SK-N-SH (cell line): ENCODE results near the gene BABAM2. TPM values are rescaled to one million over a fixed set of nuclear protein-coding genes. Genes with fewer than 3 reads are reported as not detected.

Source experiments
- CTCF ChIA-PET: fragments of 300-600, 350-600 bp; formaldehyde crosslinking; extraction: SDS; loops from one replicate; lab custom pipeline; 2021; lab: Yijun Ruan, JAX
- POLR2A ChIA-PET: fragments of 350-600 bp; sonication (Branson Sonifier 250); formaldehyde crosslinking; extraction: SDS; loops from one replicate; lab custom pipeline; 2020; ENCODE audit warnings: antibody characterized with exemption, inconsistent platforms; lab: Yijun Ruan, JAX
- DNase-seq: peaks from one replicate; pipeline ENCODE4 v3.0.0; 2012
- H2AFZ ChIP-seq: fragments of 200-600 bp; sonication (generic); 2 replicates; pipeline ENCODE4 v1.8.1; 2016; ENCODE audit warnings: antibody characterized with exemption, mild to moderate bottlenecking, low read depth
- H3F3A ChIP-seq: fragments of 200-600 bp; sonication (generic); replicated peaks from 2 replicates; pipeline ENCODE3; 2016; ENCODE audit warnings: antibody characterized with exemption, mild to moderate bottlenecking; ENCODE audit not compliant: insufficient read depth
- H3K27ac ChIP-seq, 2 experiments: fragments of 200-500 bp in 1 of 2; fragments of 200-600 bp in 1 of 2; sonication (Bioruptor generic) in 1 of 2; sonication (generic), shearing (Covaris generic) in 1 of 2; 2 replicates each; pipeline versions ENCODE4 v1.5.1 to v1.6.1; 2014 to 2016; ENCODE audit warnings: low read depth in 2 of 2, inconsistent platforms in 1 of 2, low read length in 1 of 2, mild to moderate bottlenecking in 1 of 2, mixed read lengths in 1 of 2
- H3K27me3 ChIP-seq: fragments of 200-600 bp; sonication (generic), shearing (Covaris generic); 2 replicates; pipeline ENCODE4 v1.6.1; 2016; ENCODE audit warnings: mixed run types; ENCODE audit not compliant: insufficient read depth
- H3K36me3 ChIP-seq, 2 experiments: fragments of 200-500 bp in 1 of 2; fragments of 200-600 bp in 1 of 2; sonication (Bioruptor generic) in 1 of 2; sonication (generic) in 1 of 2; replicated peaks in 1 of 2; 2 replicates each; pipeline versions ENCODE3 to v1.5.1; 2014 to 2016; ENCODE audit warnings: low read length in 1 of 2, mild to moderate bottlenecking in 1 of 2; ENCODE audit not compliant: insufficient read depth in 2 of 2, control insufficient read depth in 1 of 2
- H3K4me1 ChIP-seq, 2 experiments: fragments of 200-500 bp in 1 of 2; fragments of 200-600 bp in 1 of 2; sonication (Bioruptor generic) in 1 of 2; sonication (generic), shearing (Covaris generic) in 1 of 2; 2 replicates each; pipeline versions ENCODE4 v1.5.1 to v1.6.1; 2014 to 2016; ENCODE audit warnings: low read depth in 1 of 2, low read length in 1 of 2, mixed run types in 1 of 2; ENCODE audit not compliant: insufficient read depth in 2 of 2, control insufficient read depth in 1 of 2
- H3K4me2 ChIP-seq: fragments of 200-600 bp; sonication (generic), shearing (Covaris generic); 2 replicates; pipeline ENCODE4 v1.6.1; 2017; ENCODE audit warnings: mixed run types
- H3K4me3 ChIP-seq, 2 experiments: fragments of 200-500 bp in 1 of 2; fragments of 200-600 bp in 1 of 2; sonication (Bioruptor generic) in 1 of 2; sonication (generic), shearing (Covaris generic) in 1 of 2; 2 replicates each; pipeline versions ENCODE4 v1.5.1 to v1.8.1; 2014 to 2016; ENCODE audit warnings: low read depth in 2 of 2, inconsistent platforms in 1 of 2, low read length in 1 of 2, mild to moderate bottlenecking in 1 of 2, mixed read lengths in 1 of 2, moderate library complexity in 1 of 2
- H3K79me2 ChIP-seq: fragments of 200-600 bp; sonication (generic); 2 replicates; pipeline ENCODE4 v1.8.1; 2017; ENCODE audit warnings: mild to moderate bottlenecking; ENCODE audit not compliant: insufficient read depth
- H3K9ac ChIP-seq: fragments of 200-600 bp; sonication (generic); 2 replicates; pipeline ENCODE4 v1.6.1; 2017; ENCODE audit warnings: mixed run types
- H3K9me2 ChIP-seq: fragments of 200-600 bp; sonication (generic); 2 replicates; pipeline ENCODE4 v1.6.1; 2017; ENCODE audit warnings: mixed run types
- H3K9me3 ChIP-seq: fragments of 200-600 bp; sonication (generic); 2 replicates; pipeline ENCODE4 v1.6.1; 2017; ENCODE audit warnings: mixed run types, mild to moderate bottlenecking, moderate library complexity
- H4K20me1 ChIP-seq: fragments of 200-600 bp; sonication (generic); 2 replicates; pipeline ENCODE4 v1.6.1; 2017; ENCODE audit warnings: mild to moderate bottlenecking, mixed run types; ENCODE audit not compliant: insufficient read depth
- EZH2phosphoT487 ChIP-seq: fragments of 200-600 bp; sonication (generic); IDR thresholded peaks from 2 replicates; pipeline ENCODE4 v1.6.1; 2017; ENCODE audit warnings: low read depth, mixed run types, mild to moderate bottlenecking, antibody characterized with exemption, moderate library complexity, borderline replicate concordance
- FOSL2 ChIP-seq: IDR thresholded peaks from 2 replicates; pipeline ENCODE4 v1.4.0; 2012; ENCODE audit warnings: low read depth, mild to moderate bottlenecking, moderate library complexity, borderline replicate concordance
- FOXJ3 ChIP-seq: sonication (generic); formaldehyde crosslinking; IDR thresholded peaks from 2 replicates; pipeline ENCODE4 v1.5.1; 2020; ENCODE audit warnings: mild to moderate bottlenecking, missing genetic modification reagents
- RAD21 ChIP-seq: IDR thresholded peaks from 2 replicates; pipeline ENCODE4 v1.6.1; 2012; ENCODE audit warnings: mild to moderate bottlenecking, low read length
- RXRA ChIP-seq: IDR thresholded peaks from 2 replicates; pipeline ENCODE4 v1.4.0; 2012; ENCODE audit warnings: low read depth, mild to moderate bottlenecking, borderline replicate concordance
- SMC3 ChIP-seq: IDR thresholded peaks from 2 replicates; pipeline ENCODE4 v1.6.1; 2012; ENCODE audit warnings: low read depth, low read length, improper control_type of control experiment
- TEAD4 ChIP-seq: IDR thresholded peaks from 2 replicates; pipeline ENCODE4 v1.4.0; 2012; ENCODE audit warnings: mild to moderate bottlenecking, borderline replicate concordance; ENCODE audit not compliant: insufficient read depth
- WGBS: methylation state at CpG from one replicate; pipeline ENCODE4 v1.1.6; 2017; ENCODE audit warnings: low lambda C conversion rate; 5-methylcytosine and 5-hydroxymethylcytosine counted together
- polyA plus RNA-seq, 3 experiments: library from polyadenylated mRNA; depleted of rRNA; stranded (reverse); fragments of >200 nt; gene quantifications; 2 replicates each; pipeline ENCODE4 v1.2.3, GENCODE V29; 2012
- TF ChIP-seq, protein P1 (sequence below): IDR thresholded peaks from 2 replicates; pipeline ENCODE4 v1.4.0; 2012; ENCODE audit warnings: low read depth, borderline replicate concordance
- TF ChIP-seq, protein P2 (sequence below): IDR thresholded peaks from 2 replicates; pipeline ENCODE4 v1.6.1; 2012; ENCODE audit warnings: mild to moderate bottlenecking, low read depth, low read length, moderate library complexity
- TF ChIP-seq, protein P3 (sequence below): fragments of 150-350 bp; IDR thresholded peaks from 2 replicates; pipeline ENCODE4 v1.6.1; 2016; ENCODE audit warnings: mild to moderate bottlenecking, low read depth, low read length

BABAM2 gene
- polyA plus RNA-seq, 1 of the 3 experiments (the other 2 are of a cell fraction): 34.0 TPM

GRCh38 chr2:28158791-28159190 lies 268.3 kb downstream of the BABAM2 start:
- Histone ChIP-seq H3K4me2 (no peak overlapping the region), H3K4me3 (no peak overlapping the region), H4K20me1 (no peaks in the 10 kb centered on the region), H3K9me2 (no peaks in the 10 kb centered on the region), H3F3A (no peaks in the 10 kb centered on the region), H3K27me3 (no peaks in the 10 kb centered on the region), H3K36me3 (peaks cover 0 to 11% of the 10 kb centered on the region in 2 experiments), H2AFZ (no peak overlapping the region), H3K9ac (no peak overlapping the region), H3K4me1 (peaks cover 0 to 8% of the 10 kb centered on the region in 2 experiments; a peak in 2 of 4 replicates), H3K27ac (no peak overlapping the region), H3K79me2 (no peaks in the 10 kb centered on the region), H3K9me3 (peaks cover 14% of the 10 kb centered on the region; the same call in 1 of the 2 replicates)
- ChIA-PET CTCF (interaction anchor here (1.1 to 1.2 kb wide), 2 partner anchors 16 to 238 kb away, joined by 3 to 6 read pairs; no protein-coding TSS in a partner anchor), POLR2A (no interaction called here)
- 97% methylated on average over 2 of the region's 2 CpGs for WGBS
- TF ChIP-seq RAD21 (no peak), EZH2phosphoT487 (no peak), FOSL2 (no peak), TEAD4 (no peak), RXRA (no peak), SMC3 (no peak), FOXJ3 (CRISPR knock-in tag) (no peak)
- TF ChIP-seq, protein P1, sequence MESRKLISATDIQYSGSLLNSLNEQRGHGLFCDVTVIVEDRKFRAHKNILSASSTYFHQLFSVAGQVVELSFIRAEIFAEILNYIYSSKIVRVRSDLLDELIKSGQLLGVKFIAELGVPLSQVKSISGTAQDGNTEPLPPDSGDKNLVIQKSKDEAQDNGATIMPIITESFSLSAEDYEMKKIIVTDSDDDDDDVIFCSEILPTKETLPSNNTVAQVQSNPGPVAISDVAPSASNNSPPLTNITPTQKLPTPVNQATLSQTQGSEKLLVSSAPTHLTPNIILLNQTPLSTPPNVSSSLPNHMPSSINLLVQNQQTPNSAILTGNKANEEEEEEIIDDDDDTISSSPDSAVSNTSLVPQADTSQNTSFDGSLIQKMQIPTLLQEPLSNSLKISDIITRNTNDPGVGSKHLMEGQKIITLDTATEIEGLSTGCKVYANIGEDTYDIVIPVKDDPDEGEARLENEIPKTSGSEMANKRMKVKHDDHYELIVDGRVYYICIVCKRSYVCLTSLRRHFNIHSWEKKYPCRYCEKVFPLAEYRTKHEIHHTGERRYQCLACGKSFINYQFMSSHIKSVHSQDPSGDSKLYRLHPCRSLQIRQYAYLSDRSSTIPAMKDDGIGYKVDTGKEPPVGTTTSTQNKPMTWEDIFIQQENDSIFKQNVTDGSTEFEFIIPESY: no peak
- TF ChIP-seq, protein P2, sequence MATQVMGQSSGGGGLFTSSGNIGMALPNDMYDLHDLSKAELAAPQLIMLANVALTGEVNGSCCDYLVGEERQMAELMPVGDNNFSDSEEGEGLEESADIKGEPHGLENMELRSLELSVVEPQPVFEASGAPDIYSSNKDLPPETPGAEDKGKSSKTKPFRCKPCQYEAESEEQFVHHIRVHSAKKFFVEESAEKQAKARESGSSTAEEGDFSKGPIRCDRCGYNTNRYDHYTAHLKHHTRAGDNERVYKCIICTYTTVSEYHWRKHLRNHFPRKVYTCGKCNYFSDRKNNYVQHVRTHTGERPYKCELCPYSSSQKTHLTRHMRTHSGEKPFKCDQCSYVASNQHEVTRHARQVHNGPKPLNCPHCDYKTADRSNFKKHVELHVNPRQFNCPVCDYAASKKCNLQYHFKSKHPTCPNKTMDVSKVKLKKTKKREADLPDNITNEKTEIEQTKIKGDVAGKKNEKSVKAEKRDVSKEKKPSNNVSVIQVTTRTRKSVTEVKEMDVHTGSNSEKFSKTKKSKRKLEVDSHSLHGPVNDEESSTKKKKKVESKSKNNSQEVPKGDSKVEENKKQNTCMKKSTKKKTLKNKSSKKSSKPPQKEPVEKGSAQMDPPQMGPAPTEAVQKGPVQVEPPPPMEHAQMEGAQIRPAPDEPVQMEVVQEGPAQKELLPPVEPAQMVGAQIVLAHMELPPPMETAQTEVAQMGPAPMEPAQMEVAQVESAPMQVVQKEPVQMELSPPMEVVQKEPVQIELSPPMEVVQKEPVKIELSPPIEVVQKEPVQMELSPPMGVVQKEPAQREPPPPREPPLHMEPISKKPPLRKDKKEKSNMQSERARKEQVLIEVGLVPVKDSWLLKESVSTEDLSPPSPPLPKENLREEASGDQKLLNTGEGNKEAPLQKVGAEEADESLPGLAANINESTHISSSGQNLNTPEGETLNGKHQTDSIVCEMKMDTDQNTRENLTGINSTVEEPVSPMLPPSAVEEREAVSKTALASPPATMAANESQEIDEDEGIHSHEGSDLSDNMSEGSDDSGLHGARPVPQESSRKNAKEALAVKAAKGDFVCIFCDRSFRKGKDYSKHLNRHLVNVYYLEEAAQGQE: no peak
- TF ChIP-seq, protein P3, sequence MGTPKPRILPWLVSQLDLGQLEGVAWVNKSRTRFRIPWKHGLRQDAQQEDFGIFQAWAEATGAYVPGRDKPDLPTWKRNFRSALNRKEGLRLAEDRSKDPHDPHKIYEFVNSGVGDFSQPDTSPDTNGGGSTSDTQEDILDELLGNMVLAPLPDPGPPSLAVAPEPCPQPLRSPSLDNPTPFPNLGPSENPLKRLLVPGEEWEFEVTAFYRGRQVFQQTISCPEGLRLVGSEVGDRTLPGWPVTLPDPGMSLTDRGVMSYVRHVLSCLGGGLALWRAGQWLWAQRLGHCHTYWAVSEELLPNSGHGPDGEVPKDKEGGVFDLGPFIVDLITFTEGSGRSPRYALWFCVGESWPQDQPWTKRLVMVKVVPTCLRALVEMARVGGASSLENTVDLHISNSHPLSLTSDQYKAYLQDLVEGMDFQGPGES: no peak
- DNase-seq: no peak
